ENCODE measurements around the gene WDR27. TPM values are rescaled to one million over a fixed set of nuclear protein-coding genes. Genes with fewer than 3 reads are reported as not detected.

Gene WDR27
- total RNA-seq: 9.2 and 10.6 TPM in 2 replicates

DNA sequence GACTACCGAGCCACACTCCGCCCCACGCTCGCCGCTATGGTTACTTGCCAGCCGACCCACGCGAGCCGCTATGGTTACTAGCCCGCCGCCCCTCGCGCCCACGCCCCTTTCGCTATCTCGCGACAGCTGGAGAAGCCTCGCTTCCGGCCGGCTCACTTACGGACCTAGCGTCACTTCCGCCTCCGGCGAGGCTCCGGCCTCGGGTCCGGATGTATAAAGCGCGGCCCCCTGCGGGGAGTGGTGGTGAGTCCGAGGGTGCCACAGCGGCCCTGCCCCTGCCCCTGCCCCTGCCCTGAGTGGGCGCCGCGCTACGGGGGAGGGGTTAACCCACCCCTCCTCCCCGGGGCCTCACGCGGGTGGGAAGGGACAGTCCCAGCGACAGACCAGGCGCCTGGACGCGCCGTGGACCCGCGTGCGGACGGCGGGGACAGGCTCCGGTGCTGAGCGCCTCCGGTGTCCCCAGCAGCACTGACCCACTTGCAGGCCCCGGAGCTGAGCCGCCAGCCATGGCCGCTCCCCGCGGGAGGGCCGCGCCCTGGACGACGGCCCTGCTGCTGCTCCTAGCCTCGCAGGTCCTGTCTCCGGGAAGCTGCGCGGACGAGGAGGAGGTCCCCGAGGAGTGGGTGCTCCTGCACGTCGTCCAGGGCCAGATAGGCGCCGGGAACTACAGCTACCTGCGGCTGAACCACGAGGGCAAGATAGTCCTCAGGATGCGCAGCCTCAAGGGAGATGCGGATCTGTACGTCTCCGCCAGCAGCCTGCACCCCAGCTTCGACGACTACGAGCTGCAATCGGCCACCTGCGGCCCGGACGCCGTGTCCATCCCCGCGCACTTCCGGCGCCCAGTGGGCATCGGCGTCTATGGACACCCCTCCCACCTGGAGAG, at the start of gene WDR27, which contains the start of gene C6orf120:
Gene WDR27 (minus strand): TSS at position 76 of the 886 bp plus-strand sequence. CDS start 13,024 bp downstream, outside the sequence.
Gene C6orf120 (plus strand): TSS at position 173 of the 886 bp plus-strand sequence. CDS start 334 bp downstream, at position 507.

DNA sequence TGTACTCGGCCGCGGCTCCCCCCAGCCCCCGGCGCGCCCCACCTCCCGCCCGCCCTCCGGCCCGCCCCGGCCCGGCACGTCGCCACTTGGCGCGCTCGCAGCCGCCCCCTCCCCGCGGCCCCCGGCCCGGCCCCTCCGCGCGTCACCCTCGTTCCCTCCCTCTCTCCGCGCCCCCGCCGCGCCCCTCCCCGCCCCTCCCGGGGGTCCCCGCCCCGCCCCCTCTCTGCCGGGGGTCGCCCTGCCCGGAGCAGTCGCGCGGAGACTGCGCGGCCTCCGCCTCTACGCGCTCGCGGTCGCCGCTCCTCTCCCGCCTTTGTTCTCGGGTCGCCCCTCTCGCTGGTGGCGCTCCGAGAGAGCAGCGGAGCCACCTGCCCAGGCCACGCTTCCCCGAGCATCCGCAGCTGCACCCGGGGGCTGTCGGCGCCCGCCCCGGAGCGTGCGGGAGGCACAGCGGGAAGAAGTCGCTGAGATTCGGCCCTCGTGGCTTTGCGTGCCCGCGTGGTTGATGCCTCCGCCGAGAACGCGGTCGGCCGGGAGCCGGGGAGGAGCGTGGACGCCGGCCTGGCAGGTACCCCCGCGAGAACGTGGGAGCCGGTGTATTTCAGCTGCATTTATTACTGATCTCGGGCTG, 22.8 kb upstream of the WDR27 start, which contains the start of gene PHF10:
Gene PHF10 (minus strand): TSS at position 7 of the 631 bp plus-strand sequence. CDS start 569 bp downstream, outside the sequence.

Other genes with a start within 250 kb of the WDR27 start
- gene C6orf120, start 97 bp upstream of the WDR27 start, total RNA-seq: 20.5 and 24.0 TPM in 2 replicates
- 7.5 and 9.3 TPM in 2 replicates for gene PHF10, start 22.5 kb upstream of the WDR27 start, total RNA-seq
- gene DYNLT2, start 49.5 kb upstream of the WDR27 start, total RNA-seq: 0.34 and 0.94 TPM in 2 replicates
- 16.1 and 16.8 TPM in 2 replicates for gene ERMARD, start 49.6 kb upstream of the WDR27 start, total RNA-seq

All from hair follicular keratinocyte (primary cell).